Measurements from ENCODE around the gene CBL.

GRCh38 chr11:119209186-119209585, 3.0 kb downstream of the CBL start:
- TF ChIP-seq CTCF (IDR thresholded peaks at IDR 0.05) = no peak
- TF ChIP-seq POLR2A (IDR thresholded peaks at IDR 0.05) = no peak
